ENCODE results near the gene UBE2D2.

DNA sequence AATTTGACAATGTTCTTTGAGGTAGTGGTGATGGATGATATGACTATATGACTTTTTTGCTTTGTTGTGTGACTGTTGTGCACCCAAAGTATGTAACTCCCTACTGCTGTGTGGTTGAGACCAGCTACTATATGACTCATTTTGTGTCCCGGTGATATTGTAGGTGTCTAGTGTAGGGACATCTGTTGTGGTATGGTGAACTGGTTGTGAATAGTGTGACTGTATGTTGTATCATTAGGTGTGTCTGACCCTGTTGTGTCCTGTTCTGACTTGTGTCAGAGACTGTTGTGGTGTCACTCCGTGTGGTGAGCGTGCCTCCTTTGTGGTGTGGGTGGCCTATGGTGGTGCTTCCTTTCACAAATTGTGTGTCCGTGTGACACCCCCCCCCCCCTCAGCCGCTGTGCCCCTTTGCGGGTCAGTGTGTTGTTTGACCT, 75.9 kb downstream of the UBE2D2 start:
- TF ChIP-seq, protein P1, sequence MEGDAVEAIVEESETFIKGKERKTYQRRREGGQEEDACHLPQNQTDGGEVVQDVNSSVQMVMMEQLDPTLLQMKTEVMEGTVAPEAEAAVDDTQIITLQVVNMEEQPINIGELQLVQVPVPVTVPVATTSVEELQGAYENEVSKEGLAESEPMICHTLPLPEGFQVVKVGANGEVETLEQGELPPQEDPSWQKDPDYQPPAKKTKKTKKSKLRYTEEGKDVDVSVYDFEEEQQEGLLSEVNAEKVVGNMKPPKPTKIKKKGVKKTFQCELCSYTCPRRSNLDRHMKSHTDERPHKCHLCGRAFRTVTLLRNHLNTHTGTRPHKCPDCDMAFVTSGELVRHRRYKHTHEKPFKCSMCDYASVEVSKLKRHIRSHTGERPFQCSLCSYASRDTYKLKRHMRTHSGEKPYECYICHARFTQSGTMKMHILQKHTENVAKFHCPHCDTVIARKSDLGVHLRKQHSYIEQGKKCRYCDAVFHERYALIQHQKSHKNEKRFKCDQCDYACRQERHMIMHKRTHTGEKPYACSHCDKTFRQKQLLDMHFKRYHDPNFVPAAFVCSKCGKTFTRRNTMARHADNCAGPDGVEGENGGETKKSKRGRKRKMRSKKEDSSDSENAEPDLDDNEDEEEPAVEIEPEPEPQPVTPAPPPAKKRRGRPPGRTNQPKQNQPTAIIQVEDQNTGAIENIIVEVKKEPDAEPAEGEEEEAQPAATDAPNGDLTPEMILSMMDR (IDR thresholded peaks at IDR 0.05) = no peak
- no peak for TF ChIP-seq POLR2A (IDR thresholded peaks at IDR 0.05; ENCODE audit: low read depth)

Measured in esophagus muscularis mucosa (tissue), 3 donors.